ENCODE measurements around the gene LRRC3.

- TF ChIP-seq CTCF (IDR thresholded peaks at IDR 0.05) (no peak), POLR2A (IDR thresholded peaks at IDR 0.05) (no peak), POLR2AphosphoS5 (IDR thresholded peaks at IDR 0.05) (no peak)
Observed at GRCh38 chr21:44448651-44449131, 6.6 kb upstream of the LRRC3 start.

Data from breast epithelium (tissue), 3 donors.